BLaER1 treated with 17β-estradiol and CSF1 and Interleukin-3, amounts not matched to agents 10 nM and 100 nM (cell line): Measurements from ENCODE around the gene RPL28.
A peak's percentile ranks its signal among the peaks of the same experiment; 100 is the strongest.

Source experiments
- H3K27ac ChIP-seq, 11 experiments: shearing (Covaris generic); formaldehyde crosslinking; 2 replicates each; pipeline ENCODE4 v1.8.1; 2022
- H3K27me3 ChIP-seq, 11 experiments: shearing (Covaris generic); formaldehyde crosslinking; 2 replicates each; pipeline ENCODE4 v1.8.1; 2022
- H3K36me3 ChIP-seq, 11 experiments: shearing (Covaris generic); formaldehyde crosslinking; 2 replicates each; pipeline ENCODE4 v1.8.1; 2022
- H3K4me1 ChIP-seq, 10 experiments: shearing (Covaris generic); formaldehyde crosslinking; 2 replicates each; pipeline ENCODE4 v1.8.1; 2022
- H3K4me2 ChIP-seq, 11 experiments: shearing (Covaris generic); formaldehyde crosslinking; 2 replicates each; pipeline ENCODE4 v1.8.1; 2022
- H3K4me3 ChIP-seq, 10 experiments: shearing (Covaris generic); formaldehyde crosslinking; 2 replicates each; pipeline ENCODE4 v1.8.1; 2022
- H3K9ac ChIP-seq, 11 experiments: shearing (Covaris generic); formaldehyde crosslinking; 2 replicates each; pipeline ENCODE4 v1.8.1; 2022
- H3K9me3 ChIP-seq, 11 experiments: shearing (Covaris generic); formaldehyde crosslinking; replicated peaks in 1 of 11; 2 replicates each; pipeline ENCODE4 v1.8.1; 2022
- H4K20me1 ChIP-seq, 11 experiments: shearing (Covaris generic); formaldehyde crosslinking; 2 replicates each; pipeline ENCODE4 v1.8.1; 2022
- Cebpa-rat ChIP-seq, 11 experiments: shearing (Covaris generic); IDR thresholded peaks; 2 replicates each; pipeline ENCODE4 v1.8.1; 2022

RPL28 gene

GRCh38 chr19:55384920-55385723, 610 bp upstream of the RPL28 start:
- peak overlapping the region; percentile 81 to 99 (median 94) for H3K4me3 ChIP-seq
- peak overlapping the region; percentile 90 to 99 (median 96) for H3K9ac ChIP-seq
- TF ChIP-seq Cebpa-rat (IDR thresholded peaks at IDR 0.05) = no peak
- H4K20me1 ChIP-seq = peaks cover 42 to 44% (median 43%) of the 10 kb centered on the region in 11 experiments
- peaks cover 37 to 41% (median 39%) of the 10 kb centered on the region in 11 experiments for H3K36me3 ChIP-seq
- peaks cover 53 to 66% (median 58%) of the 10 kb centered on the region in 10 experiments for H3K4me1 ChIP-seq
- peak overlapping the region; percentile 85 to 95 (median 92) for H3K27ac ChIP-seq
- H3K9me3 ChIP-seq = no peaks in the 10 kb centered on the region
- peak overlapping the region; percentile 95 to 100 (median 100) for H3K4me2 ChIP-seq
- no peaks in the 10 kb centered on the region for H3K27me3 ChIP-seq

GRCh38 chr19:55386493-55386971, 800 bp downstream of the RPL28 start:
- Histone ChIP-seq H3K9me3 (no peaks in the 10 kb centered on the region), H4K20me1 (peaks cover 56 to 58% (median 57%) of the 10 kb centered on the region in 11 experiments), H3K27ac (peak overlapping the region; percentile 79 to 95 (median 92)), H3K36me3 (peaks cover 51 to 54% (median 53%) of the 10 kb centered on the region in 11 experiments), H3K4me2 (peak overlapping the region; percentile 95 to 100 (median 99)), H3K4me1 (peaks cover 62 to 79% (median 73%) of the 10 kb centered on the region in 10 experiments), H3K27me3 (no peaks in the 10 kb centered on the region), H3K9ac (peak overlapping the region; percentile 90 to 99 (median 96)), H3K4me3 (peak overlapping the region; percentile 81 to 99 (median 94))
- TF ChIP-seq Cebpa-rat (IDR thresholded peaks at IDR 0.05) = no peak

DNA sequence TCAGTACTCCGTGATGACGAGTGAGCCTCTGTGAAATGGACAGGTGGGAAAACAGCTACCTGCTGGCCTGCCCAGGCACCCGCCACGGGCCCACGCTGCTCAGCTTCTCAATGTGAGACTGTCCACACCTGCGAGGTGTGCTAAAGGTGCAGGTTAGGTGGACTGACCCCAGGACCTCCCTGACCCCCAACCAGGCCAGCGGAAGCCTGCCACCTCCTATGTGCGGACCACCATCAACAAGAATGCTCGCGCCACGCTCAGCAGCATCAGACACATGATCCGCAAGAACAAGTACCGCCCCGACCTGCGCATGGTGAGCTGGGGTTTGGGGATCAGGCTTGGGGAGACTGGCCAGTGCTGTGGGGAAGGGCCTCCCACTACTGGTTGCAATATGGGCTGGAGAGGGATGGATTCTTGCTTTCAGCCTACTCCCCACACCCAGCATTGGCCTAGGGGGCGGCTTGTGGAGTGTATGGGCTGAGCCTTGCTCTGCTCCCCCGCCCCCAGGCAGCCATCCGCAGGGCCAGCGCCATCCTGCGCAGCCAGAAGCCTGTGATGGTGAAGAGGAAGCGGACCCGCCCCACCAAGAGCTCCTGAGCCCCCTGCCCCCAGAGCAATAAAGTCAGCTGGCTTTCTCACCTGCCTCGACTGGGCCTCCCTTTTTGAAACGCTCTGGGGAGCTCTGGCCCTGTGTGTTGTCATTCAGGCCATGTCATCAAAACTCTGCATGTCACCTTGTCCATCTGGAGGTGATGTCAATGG, 2.2 kb downstream of the RPL28 start:
- H3K4me2 ChIP-seq = peak overlapping the region; percentile 95 to 100 (median 99)
- H3K9me3 ChIP-seq = no peaks in the 10 kb centered on the region
- H3K27ac ChIP-seq = peak overlapping the region in 9 of 11 experiments; percentile 85 to 95 (median 92); a peak in 14 of 22 replicates
- peak overlapping the region; percentile 81 to 99 (median 94) for H3K4me3 ChIP-seq
- H3K9ac ChIP-seq = peak overlapping the region; percentile 90 to 99 (median 96)
- peaks cover 67 to 71% (median 71%) of the 10 kb centered on the region in 11 experiments for H4K20me1 ChIP-seq
- no peak for TF ChIP-seq Cebpa-rat (IDR thresholded peaks at IDR 0.05)
- H3K27me3 ChIP-seq = no peaks in the 10 kb centered on the region
- peaks cover 54 to 76% (median 72%) of the 10 kb centered on the region in 10 experiments for H3K4me1 ChIP-seq
- peaks cover 51 to 65% (median 58%) of the 10 kb centered on the region in 11 experiments for H3K36me3 ChIP-seq

DNA sequence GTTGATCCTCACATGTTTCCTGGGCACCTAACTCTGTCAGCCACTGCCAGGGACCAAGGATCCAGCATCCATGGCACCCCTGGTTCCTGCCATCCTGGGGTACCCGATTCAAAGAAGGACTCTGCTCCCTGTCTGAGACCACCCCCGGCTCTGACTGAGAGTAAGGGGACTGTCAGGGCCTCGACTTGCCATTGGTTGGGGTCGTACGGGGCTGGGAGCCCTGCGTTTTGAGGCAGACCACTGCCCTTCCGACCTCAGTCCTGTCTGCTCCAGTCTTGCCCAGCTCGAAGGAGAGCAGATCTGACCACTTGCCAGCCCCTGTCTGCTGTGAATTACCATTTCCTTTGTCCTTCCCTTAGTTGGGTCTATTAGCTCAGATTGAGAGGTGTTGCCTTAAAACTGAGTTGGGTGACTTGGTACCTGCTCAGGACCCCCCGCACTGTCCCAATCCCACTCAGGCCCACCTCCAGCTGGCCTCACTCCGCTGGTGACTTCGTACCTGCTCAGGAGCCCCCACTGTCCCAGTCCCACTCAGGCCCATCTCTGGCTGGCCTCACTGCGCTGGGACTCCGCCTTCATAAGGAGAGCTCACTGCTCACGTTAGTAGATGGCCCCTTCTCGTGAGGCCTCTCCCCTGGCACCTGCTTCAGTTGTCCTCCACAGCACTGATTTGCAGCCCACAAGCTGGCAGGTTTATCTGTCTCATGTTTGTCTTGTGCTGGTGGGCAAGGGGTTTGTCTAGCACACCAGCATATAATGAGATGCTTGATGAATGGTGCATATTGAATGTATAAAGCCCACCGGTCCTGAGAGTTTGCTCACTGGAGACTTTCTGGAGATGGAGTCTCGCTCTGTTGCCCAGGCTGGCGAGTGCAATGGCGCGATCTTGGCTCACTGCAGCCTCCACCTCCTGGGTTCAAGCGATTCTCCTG, 3.9 kb downstream of the RPL28 start:
- Histone ChIP-seq H3K27me3 (no peaks in the 10 kb centered on the region), H3K9me3 (no peaks in the 10 kb centered on the region), H4K20me1 (peaks cover 67 to 88% (median 79%) of the 10 kb centered on the region in 11 experiments), H3K27ac (peak overlapping the region in 3 of 11 experiments; percentile 6 to 94 (median 38); a peak in 4 of 22 replicates), H3K4me3 (peak overlapping the region in 7 of 10 experiments; percentile 83 to 99 (median 95); a peak in 12 of 20 replicates), H3K36me3 (peaks cover 51 to 67% (median 58%) of the 10 kb centered on the region in 11 experiments), H3K4me1 (peaks cover 47 to 62% (median 59%) of the 10 kb centered on the region in 10 experiments), H3K9ac (peak overlapping the region; percentile 90 to 99 (median 96); a peak in 21 of 22 replicates), H3K4me2 (peak overlapping the region; percentile 95 to 100 (median 99))
- TF ChIP-seq Cebpa-rat (IDR thresholded peaks at IDR 0.05) = no peak

DNA sequence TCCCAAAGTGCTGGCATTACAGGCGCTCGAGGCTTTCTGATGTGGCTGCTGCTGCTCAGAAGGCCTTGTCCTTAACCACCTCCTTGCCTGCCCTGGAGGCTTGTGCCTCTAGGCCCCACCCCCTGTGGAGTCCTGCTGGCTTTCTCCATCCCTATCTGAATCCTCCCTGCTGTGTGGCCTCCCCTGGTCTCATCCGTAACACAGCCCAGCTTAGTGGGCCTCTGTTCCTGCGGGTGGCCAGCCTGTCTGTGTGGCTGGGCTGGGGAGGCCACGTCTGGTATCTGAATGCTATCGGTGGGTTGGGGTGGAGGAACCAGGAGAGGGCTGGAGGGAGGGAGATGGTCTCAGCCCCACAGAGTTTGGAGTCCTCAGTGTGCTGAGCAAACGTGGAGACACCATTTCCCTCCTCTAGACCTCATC, 4.7 kb downstream of the RPL28 start:
- H3K36me3 ChIP-seq = peaks cover 51 to 67% (median 58%) of the 10 kb centered on the region in 11 experiments
- H3K27ac ChIP-seq = peak overlapping the region in 1 of 11 experiments; percentile 32; a peak in 1 of 22 replicates
- peaks cover 67 to 94% (median 79%) of the 10 kb centered on the region in 11 experiments for H4K20me1 ChIP-seq
- H3K4me3 ChIP-seq = no peak overlapping the region
- no peaks in the 10 kb centered on the region for H3K27me3 ChIP-seq
- H3K9ac ChIP-seq = peak overlapping the region in 8 of 11 experiments; percentile 8 to 98 (median 42); a peak in 9 of 22 replicates
- H3K4me2 ChIP-seq = peak overlapping the region in 10 of 11 experiments; percentile 3 to 100 (median 99); a peak in 15 of 22 replicates
- H3K9me3 ChIP-seq = no peaks in the 10 kb centered on the region
- peaks cover 43 to 57% (median 55%) of the 10 kb centered on the region in 10 experiments for H3K4me1 ChIP-seq
- TF ChIP-seq Cebpa-rat (IDR thresholded peaks at IDR 0.05) = no peak

DNA sequence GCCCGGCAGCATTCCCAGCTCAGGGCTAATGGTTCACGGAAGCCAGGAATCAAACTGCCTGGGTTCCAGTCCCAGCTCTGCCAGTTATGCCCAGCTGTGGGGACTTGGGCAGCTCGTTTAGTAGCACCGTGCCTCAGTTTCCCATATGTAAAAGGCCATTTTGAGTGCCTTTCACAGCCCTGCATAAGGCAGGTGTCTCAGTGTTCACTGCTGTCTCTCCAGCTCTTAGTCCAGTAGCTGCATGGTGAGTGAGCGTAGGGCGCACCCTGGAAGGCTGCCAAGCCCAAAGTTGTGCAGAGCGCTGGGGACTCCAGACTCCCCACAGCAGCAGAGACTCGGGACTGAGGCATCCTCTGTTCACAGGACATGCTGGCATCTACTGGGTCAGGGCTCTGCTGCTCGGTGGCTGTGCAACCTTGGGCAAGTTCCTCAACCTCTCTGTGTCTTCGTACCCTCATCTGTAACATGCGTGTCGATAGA, 5.5 kb downstream of the RPL28 start:
- H3K4me3 ChIP-seq = no peak overlapping the region
- H3K36me3 ChIP-seq = peaks cover 51 to 67% (median 58%) of the 10 kb centered on the region in 11 experiments
- H4K20me1 ChIP-seq = peaks cover 63 to 94% (median 75%) of the 10 kb centered on the region in 11 experiments
- H3K27me3 ChIP-seq = no peaks in the 10 kb centered on the region
- no peak overlapping the region for H3K27ac ChIP-seq
- H3K9ac ChIP-seq = peak overlapping the region in 7 of 11 experiments; percentile 7 to 98 (median 55); a peak in 5 of 22 replicates
- TF ChIP-seq Cebpa-rat (IDR thresholded peaks at IDR 0.05) = no peak
- H3K9me3 ChIP-seq = no peaks in the 10 kb centered on the region
- peak overlapping the region in 10 of 11 experiments; percentile 3 to 100 (median 75); a peak in 9 of 22 replicates for H3K4me2 ChIP-seq
- H3K4me1 ChIP-seq = peaks cover 43 to 57% (median 55%) of the 10 kb centered on the region in 10 experiments

GRCh38 chr19:55391702-55392615, 6.2 kb downstream of the RPL28 start:
- peak in 1 of 11 experiments; percentile 32; a peak in 1 of 22 replicates for TF ChIP-seq Cebpa-rat (IDR thresholded peaks at IDR 0.05)
- Histone ChIP-seq H3K4me1 (peaks cover 41 to 57% (median 54%) of the 10 kb centered on the region in 10 experiments), H3K9ac (peak overlapping the region in 4 of 11 experiments; percentile 7 to 55 (median 15); a peak in 2 of 22 replicates), H3K4me2 (peak overlapping the region in 6 of 11 experiments; percentile 11 to 100 (median 32); a peak in 4 of 22 replicates), H4K20me1 (peaks cover 55 to 87% (median 68%) of the 10 kb centered on the region in 11 experiments), H3K4me3 (no peak overlapping the region), H3K36me3 (peaks cover 44 to 60% (median 51%) of the 10 kb centered on the region in 11 experiments), H3K27me3 (no peaks in the 10 kb centered on the region), H3K9me3 (no peaks in the 10 kb centered on the region), H3K27ac (no peak overlapping the region)
